Measurements from ENCODE around the gene RPS23. TPM values are rescaled to one million over a fixed set of nuclear protein-coding genes. Genes with fewer than 3 reads are reported as not detected.

Gene RPS23
- total and polyA plus RNA-seq, 2 of the 8 experiments (the other 6 are each of a cell fraction or from before 2014, with no cell fraction given): 2,559 to 4,867 TPM

DNA sequence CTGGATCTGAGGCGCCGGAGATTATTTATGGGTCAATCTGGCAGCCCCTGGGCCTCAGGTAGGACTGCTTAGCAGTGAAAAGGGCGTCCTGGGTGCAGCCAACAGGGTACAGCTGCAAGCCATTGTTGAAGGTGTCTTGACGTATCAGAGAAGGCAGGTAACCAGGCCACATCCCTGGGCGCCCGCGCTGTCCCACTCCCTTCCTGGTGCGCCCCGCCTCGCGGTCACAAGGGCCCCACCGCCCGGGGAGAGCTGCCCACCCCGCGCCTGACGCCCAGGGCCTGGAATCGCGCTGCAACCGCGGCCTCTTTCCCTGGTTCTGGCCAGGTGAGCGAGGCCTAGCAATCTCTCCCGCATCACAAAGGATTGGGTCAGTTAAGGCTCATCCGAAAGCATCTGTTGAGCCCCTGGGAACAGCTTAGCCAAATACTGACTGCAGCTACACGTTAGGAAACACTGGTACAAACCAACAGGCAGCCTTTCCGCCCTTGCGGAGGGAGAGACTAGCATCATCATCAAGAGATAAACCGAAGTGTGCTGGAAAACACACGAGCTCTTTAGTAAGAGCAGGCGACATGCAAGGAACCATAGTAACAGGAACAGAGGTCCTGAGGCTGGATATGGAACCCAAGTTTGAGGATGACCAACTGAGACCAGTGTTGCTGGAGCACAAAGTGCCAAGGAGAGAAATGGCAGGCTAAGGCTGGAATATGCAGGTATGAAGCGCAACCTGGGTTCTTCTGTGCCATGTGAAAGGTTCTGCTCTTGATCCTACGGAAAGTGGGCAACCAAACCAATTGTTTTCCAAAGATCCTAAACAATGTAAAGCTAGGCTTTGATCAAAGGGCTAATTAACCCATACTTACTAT, 3.6 kb downstream of the RPS23 start (continued):
- TF ChIP-seq SIRT6 (IDR thresholded peaks at IDR 0.05; ENCODE audit: low read length) (no peak), CBX5 (IDR thresholded peaks at IDR 0.05; ENCODE audit: low read depth, low read length) (no peak), RAD21 (IDR thresholded peaks at IDR 0.05 in 1 of 2, conservative IDR thresholded peaks at IDR 0.05 in 1 of 2; ENCODE audit: low read depth in 2 of 2, low read length in 2 of 2) (no peak; a peak in 1 of 4 replicates), CHD2 (IDR thresholded peaks at IDR 0.05; ENCODE audit: low read length) (peak; percentile 81), EZH2 (IDR thresholded peaks at IDR 0.05; ENCODE audit: low read depth, low read length, severe bottlenecking) (no peak), NANOG (IDR thresholded peaks at IDR 0.05; ENCODE audit: insufficient read depth, low read depth, low read length, poor library complexity, severe bottlenecking) (no peak), CEBPB (IDR thresholded peaks at IDR 0.05; ENCODE audit: low read depth, low read length) (no peak), CBX8 (IDR thresholded peaks at IDR 0.05; ENCODE audit: borderline replicate concordance, low read depth, low read length) (no peak), NRF1 (IDR thresholded peaks at IDR 0.05; ENCODE audit: low read depth, low read length) (peak; percentile 14; the same call in 1 of the 2 replicates), CHD1 (IDR thresholded peaks at IDR 0.05; ENCODE audit: low read depth, low read length) (no peak), KDM5A (IDR thresholded peaks at IDR 0.05; ENCODE audit: low read length) (no peak), TAF7 (optimal IDR thresholded peaks at IDR 0.05; ENCODE audit: borderline replicate concordance, low read depth, low read length) (peak; percentile 81), TCF12 (IDR thresholded peaks at IDR 0.05; ENCODE audit: low read depth, low read length) (peak; percentile 77; the same call in 1 of the 2 replicates), EP300 (IDR thresholded peaks at IDR 0.05; ENCODE audit: borderline replicate concordance in 1 of 2, low read depth in 2 of 2, low read length in 2 of 2) (no peak), MAFK (IDR thresholded peaks at IDR 0.05; ENCODE audit: low read depth, low read length) (no peak), SP2 (IDR thresholded peaks at IDR 0.05; ENCODE audit: low read length) (no peak), SP1 (IDR thresholded peaks at IDR 0.05; ENCODE audit: low read depth, low read length) (0 out of 2 replicates have a peak, but pooled peaks have one; percentile 25)
- TF ChIP-seq, protein P1, sequence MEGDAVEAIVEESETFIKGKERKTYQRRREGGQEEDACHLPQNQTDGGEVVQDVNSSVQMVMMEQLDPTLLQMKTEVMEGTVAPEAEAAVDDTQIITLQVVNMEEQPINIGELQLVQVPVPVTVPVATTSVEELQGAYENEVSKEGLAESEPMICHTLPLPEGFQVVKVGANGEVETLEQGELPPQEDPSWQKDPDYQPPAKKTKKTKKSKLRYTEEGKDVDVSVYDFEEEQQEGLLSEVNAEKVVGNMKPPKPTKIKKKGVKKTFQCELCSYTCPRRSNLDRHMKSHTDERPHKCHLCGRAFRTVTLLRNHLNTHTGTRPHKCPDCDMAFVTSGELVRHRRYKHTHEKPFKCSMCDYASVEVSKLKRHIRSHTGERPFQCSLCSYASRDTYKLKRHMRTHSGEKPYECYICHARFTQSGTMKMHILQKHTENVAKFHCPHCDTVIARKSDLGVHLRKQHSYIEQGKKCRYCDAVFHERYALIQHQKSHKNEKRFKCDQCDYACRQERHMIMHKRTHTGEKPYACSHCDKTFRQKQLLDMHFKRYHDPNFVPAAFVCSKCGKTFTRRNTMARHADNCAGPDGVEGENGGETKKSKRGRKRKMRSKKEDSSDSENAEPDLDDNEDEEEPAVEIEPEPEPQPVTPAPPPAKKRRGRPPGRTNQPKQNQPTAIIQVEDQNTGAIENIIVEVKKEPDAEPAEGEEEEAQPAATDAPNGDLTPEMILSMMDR (IDR thresholded peaks at IDR 0.05; ENCODE audit: control extremely low read depth in 1 of 3, insufficient read depth in 1 of 3, low read depth in 1 of 3, low read length in 3 of 3): no peak
